HG02970 (cell line): ENCODE data around the gene TNRC6C.

Experiments used
- ATAC-seq: cut with Tn5 transposase; IDR thresholded peaks from one replicate; pipeline ENCODE4 v1.9.1; 2021; ENCODE audit warnings: mild to moderate bottlenecking, moderate library complexity, moderate number of reproducible peaks; ENCODE audit not compliant: unreplicated experiment, low FRiP score

Gene TNRC6C

DNA sequence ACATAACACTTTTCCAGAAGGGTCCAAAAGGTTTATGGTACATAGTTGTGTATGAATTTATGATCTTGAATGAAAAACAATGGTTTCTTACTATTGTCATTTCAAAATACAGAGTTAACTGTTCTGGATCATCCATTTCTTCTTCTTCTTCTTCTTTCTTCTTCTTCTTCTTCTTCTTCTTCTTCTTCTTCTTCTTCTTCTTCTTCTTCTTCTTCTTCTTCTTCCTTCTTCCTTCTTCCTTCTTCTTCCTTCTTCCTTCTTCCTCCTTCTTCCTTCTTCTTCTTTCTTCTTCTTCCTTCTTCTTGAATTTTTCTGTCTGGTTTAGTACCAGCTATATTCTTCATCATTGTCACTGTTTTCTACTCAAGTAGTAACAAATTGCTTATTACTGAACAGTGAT lies 47.8 kb downstream of the TNRC6C start:
- ATAC-seq = no peak

DNA sequence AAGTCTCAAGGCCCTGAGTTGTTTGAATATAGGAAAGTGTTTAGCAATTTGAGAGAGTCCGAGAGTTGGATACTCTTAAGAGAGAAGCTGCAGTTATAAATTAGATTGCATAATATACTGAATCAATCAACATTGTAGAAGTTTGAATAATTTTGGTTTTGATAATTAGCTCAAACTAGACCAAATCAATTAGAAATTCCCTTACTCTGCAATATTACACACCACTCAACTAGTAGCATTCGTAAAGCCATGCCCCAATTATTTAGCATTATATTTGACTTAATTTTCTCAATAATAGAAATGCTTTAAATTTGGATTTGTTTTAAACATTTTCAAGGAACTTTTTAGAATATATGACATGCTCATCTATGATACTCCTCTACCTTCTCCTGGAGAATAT lies 49.1 kb downstream of the TNRC6C start:
- no peak for ATAC-seq

DNA sequence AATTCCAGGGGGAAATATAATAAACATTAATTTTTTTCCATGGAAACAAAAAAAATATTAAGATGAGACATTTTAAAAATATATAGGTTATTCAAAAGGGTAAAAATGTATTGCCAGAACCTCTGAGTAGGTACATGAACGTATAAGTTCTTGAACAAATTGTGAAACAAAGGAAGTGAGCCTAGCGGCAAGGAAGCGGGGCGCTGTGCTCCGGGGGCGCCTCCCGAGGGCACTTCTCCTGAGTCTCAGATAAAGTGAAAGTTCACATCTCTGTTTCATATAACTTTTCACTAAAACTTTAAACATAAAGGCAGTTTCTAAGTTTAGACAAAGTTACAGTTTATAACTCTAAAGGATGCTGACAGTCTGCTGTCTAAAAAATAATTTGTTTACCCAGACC lies 52.3 kb downstream of the TNRC6C start:
- ATAC-seq = no peak

DNA sequence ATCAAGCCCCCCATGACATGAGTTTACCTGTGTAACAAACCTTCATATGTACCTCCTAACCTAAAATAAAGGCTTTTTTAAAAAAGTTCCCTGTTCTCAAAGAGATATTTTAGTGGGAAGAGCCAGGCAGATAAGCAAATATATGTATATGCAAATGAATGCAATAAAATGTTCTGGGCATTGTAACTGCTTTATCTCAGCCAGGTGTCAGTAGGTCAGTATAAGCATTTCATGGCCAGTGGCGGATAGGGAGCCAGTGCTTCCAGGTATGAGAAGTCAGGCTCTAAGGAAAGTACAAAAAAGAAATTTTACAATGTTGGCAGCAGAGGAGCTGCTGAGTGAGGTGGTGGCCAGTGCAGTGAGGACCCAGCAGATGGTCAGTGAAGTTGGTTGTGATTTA lies 53.9 kb downstream of the TNRC6C start:
- no peak for ATAC-seq

DNA sequence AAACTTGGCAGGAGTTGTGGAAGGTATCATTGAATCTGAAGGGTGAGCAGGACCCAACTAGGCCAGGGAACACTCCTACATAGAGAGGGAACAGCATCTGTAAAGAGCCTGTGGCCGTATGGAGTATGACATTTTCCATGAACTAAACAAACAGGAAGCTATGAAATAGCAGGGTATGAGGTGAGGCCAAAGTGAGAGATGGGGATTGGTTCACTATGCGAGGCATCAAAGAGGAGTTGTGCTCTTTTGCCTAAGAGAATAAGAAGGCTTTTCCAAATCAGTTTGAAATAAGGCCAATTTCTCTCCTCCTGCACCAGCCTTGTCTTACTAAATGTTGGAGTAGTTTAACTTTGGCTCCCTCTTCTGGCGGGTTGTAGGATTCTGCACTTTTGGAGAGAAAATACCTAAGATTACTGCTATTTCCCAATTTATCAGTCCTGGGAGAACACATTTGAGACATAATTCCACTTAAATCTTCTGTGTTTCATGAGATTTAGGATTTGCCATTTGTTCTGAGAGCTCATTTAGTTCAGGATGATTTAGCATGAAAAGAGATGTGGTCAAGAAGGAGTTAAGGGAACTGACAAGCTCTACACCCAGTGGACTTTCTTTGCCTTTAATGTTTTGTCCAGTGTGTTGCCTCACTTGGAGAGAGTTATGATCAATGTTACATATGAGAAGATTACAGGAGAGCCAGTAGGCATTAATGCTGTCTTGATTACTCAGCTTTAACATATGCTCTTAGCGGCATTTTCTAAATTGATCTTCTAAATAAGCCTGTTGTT lies 55.4 kb downstream of the TNRC6C start:
- ATAC-seq = no peak

DNA sequence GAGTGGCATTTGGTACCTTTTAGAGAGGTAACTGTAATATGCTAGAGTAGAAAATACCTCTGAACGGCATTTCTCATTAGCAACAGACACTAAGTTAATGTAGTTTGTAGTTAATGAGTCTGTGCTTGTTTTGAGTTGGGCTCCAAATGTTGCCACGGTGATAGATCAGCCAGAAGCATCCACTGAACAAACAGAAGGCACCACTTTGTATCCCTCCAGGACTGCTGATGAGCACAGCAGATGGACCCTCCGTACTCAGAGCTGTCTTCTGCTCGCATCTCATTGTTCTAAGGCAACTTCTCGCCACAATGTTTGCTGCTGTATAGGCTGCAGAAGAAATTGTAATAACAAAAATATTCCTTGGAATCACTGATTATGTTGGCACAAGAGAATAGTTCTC lies 56.1 kb downstream of the TNRC6C start:
- ATAC-seq = no peak

DNA sequence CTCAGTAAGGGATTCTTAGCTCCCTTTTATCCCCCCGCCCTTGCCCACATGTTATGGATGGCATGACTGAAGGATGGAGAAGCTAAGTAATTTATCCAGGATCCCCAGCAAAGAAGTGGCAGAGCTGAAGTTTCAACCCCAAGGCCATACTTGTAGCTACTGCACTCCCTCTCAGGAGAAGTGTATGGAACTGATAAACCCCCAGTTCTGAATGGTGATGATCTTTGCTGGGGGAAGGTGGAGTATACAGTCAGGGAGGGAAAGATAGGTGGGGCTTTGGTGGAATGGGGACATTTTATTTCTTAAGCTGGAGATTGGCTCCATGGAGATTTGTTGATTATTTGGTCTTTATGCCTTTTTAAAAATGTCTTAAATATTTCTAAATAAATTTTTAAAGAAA lies 58.3 kb downstream of the TNRC6C start:
- ATAC-seq = no peak

DNA sequence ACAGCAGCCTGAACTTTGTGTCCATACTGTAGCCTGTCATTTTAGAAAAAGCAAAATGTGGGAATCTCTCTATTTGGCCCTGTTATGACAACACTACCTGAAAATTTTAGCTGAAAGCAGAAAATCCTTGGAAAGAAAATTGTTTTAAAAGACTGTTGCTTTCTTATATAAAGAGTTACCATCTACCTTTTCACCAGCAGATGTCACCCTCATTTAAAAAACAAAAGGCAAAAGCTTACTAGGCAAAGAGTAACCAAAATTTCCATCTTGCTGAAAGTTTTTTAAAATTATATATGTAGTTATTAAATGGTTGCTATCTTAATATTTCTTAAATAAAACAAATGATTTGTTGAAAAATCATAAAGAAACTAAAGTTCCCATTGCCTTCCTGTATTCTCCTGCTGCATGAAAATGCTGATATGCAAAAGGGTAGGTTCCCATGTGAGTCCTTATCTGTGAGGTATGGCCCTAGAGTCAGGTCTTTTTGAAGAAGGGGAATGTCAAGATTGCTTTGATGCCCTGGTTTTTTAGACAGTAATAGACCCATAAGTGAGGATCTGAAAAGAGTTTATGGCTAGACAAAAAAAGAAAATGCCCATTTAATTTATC lies 61.0 kb downstream of the TNRC6C start:
- no peak for ATAC-seq

DNA sequence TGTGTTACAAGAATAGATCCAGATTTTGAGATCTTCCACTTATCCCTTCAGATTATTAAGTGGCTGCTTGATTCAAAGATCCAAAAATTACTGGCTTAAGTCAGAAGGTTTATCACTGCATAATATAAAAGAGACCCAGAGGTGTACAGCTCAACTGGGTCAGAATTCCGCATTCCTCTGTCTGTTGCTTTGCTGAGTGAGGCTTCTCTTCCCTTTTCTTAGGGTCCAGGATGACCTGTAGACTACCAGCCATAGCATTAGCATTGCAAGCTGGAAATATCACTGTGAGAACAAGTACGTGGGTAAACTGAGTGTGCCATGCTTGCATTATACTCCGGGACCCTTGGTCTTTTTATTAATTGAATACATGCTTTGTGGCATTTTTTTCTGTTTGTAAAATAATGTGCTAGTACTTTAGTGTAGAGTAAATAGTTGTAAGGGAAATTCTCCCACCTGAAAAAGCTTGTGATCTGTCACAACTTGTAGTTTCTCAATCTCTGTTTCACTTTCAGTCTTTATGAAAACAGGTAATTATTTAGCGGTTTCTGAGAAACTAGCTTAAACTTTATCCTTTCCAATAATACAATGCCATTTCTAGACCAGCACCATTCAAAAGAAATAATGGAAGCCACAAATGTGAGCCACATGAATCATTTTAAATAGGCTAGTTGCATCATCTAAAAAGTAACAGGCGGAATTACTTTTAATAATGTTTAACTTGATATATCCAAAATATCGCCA lies 61.6 kb downstream of the TNRC6C start:
- ATAC-seq = peak; percentile 56

DNA sequence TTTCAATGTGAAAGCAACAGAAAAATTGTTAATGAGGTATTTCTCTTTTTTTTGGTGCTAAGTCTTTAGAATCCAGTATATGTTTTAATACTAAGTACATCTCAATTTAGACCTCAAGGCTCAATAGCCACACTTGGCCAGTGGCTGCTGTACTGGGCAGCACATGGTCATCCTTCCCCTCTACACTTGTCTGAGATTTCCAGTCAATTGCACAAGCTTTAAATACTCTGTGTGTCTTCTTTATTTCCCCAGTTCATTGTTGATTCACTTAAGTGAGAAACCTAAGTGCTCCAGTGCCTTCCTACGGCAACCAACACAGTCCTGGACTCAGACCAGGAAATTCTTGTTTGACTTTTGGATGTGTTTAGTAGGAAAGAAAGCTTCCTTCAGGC lies 62.2 kb downstream of the TNRC6C start:
- ATAC-seq = no peak

DNA sequence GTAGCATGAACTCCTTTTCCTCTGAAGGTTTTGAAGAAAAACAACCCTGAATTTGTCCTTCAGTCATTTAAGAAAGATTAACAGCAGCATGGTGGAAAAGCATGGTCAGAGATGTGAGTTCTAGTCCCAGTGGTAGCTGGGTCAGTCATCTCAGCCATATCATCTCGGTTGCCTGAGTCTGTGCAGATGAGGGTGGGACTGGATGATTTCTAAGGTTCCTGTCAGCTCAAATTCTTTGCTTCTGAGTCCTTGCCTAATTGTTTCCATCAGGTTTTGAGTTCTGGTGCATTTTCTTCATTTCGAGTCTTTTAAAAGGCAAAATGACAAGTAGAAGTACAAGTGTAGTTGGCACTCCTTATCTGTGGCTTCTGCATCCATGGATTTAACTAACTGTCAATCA lies 63.9 kb downstream of the TNRC6C start:
- ATAC-seq = no peak

DNA sequence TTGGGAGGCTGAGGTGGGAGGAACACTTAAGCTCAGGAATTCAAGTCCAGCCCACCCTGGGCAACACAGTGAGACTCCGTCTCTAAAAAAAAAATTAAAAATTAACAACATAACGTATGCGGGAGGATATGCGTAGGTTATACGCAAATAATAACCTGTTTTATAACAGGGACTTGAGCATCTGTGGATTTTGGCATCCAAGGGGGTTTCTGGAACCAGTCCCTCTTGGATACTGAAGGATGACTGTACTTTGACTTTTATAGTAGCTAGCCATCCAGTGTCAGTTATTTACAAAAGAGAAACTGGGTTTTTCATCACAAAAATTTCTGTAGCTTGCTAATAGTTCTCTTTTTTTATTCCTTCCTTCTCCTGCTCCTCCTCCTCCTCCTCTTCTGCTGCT lies 64.5 kb downstream of the TNRC6C start:
- no peak for ATAC-seq

DNA sequence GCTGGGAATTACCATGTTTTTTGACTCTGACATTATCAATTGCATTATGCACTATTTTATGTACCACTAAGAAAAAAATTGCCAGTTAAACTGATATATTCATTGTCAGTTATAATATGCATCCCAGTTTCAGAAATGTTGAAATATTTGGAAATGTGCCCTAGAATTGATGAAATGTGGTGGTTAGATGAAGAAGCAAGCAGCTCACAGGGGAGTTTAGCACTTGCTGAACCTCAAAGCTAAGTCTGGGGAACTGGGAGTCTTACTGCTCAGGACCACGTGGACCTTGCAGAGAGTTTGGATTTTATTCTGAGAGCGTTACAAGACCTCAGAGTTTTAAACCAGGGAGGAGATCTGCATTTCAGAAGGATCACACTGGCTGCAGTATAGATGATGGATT lies 67.9 kb downstream of the TNRC6C start:
- ATAC-seq = no peak

DNA sequence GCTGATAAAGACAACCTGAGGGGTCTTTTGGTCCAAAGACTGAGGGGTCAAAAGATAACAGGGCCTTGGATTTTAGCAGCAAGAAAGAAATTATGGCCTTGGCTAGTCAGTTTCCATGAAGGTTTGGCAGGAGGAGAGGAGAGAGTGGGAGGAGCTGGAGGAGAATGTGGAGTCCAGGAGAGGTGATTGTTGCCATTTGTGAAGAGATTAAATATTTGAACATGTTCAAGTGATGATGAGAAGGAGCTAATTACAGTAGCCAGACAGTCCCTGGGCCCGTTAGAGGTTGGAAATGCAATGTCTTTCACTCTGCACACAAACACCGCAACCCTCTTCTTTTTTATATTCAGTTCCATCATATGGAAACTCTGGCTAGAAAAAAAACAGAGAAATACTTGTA lies 68.6 kb downstream of the TNRC6C start:
- no peak for ATAC-seq

DNA sequence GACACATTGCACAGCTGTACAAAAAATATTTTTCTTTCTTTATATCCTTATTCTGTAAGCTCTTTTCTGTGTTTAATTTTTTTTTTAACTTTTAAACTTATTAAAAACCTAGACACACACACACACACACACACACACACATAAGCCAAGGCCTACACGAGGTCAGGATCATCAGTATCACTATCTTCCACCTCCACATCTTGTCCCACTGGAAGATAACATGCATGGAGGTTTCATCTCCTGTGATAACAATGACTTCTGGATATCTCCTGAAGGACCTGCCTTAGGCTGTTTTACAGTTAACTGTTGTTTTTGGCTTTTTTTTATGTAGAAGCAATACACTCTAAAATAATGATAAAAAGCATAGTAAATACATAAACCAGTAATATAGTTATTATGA lies 71.2 kb downstream of the TNRC6C start:
- no peak for ATAC-seq

DNA sequence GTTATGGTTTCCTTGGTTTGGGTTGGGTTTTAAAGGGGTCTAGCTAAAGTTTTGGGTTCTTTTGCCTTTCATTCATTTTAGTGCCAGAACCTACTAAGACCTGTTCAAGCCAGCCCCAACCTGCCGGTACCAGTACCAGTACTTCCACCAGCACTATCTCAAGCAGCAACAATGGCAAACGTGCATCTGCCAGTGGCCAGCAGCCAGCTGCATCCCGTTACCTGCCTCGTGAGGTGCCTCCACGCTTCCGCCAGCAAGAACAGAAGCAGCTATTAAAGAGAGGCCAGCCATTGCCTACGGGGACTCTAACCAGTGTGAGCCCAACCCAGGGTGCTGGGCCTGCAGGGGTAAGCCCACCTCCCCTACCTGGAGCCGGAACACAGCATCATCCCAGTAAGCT lies 72.9 kb downstream of the TNRC6C start:
- no peak for ATAC-seq

DNA sequence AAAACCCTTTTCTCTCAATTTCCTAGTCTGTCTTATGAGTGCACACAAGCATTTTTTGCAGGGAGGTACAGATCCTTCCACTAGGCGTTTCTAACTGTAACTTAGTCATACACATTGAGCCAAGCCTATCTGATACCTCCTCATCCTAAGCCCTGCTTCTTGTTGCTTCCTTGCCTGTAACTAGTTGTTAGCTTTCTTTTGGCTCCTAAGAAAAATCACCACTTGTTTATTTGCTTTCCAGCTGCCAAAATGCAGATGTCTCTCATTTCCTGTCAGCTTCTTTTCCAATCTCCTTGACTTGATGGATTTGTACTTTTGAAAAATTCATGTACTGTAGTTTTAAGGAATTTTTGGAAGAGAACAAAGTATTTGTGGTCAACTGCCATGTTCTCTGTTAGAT lies 73.7 kb downstream of the TNRC6C start:
- ATAC-seq = no peak

DNA sequence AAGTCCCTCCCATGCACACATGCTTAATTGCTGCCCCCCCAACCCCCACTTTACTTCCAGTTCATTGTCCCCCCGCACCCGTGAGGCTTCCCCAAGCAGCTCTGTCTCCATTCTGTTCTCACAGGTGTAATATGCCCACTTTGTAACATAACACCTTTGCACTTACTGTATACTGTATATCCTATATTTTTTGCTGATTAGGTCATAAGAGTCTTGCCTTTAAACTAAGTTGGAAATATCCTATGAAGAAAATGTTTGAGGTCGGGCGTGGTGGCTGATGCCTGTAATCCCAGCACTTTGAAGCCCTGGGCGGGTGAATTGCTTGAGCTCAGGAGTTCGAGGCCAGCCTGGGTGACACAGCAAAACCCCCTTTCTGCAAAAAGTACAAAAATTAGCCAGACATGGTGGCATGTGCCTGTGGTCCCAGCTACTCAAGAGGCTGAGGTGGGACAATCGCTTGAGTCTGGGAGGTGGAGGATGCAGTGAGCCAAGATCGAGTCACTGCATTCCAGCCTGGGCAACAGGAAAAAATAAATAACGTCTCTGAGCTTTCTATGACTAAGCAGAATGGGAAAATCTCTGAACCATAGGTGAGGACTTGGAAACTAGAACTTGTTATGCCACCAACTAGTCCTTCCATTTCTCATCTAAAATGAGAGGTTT lies 76.1 kb downstream of the TNRC6C start:
- no peak for ATAC-seq

DNA sequence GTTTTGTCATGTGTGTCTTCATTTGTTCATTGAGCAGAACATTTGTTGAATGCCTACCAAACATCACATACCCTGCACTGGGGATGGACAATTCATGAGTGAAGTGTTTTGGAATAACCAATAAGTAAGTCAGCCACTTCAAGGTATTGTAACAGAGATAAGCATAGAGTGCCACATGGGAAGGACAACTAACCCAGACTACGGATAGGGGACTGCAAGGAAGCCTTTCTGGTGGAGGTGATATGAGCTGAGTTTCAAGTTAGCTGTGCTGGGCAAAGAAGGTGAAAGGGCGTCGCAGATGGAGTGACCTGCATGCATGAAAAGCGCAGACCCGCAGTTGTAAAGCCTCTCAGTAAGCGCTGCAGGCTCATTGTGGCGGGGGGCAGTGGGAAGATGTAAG lies 78.8 kb downstream of the TNRC6C start:
- no peak for ATAC-seq

DNA sequence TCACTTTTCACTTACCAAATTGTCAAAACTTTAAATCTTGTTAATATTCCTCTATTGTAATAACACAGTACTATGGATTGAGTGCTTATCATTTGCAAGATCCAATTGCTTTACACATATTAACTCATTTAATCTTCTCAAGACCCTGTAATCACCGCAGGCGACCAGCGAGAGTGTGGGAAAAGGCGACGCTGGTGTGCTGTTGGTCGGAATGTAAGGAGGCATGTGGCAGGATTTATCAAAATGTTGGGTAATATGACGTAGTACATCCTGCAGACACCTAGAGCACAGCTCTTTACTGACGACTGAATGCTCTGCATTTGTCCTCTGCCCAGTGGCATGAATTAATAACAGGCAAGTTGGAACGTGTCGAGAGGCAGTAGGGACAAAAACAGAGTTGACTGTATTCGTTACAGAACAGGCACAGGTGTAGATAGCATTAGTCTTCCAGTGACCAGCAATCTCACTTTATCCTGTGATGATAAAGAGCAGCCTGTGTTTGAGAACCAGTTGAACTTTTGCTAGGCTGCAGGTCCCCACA lies 80.3 kb downstream of the TNRC6C start:
- ATAC-seq = no peak

DNA sequence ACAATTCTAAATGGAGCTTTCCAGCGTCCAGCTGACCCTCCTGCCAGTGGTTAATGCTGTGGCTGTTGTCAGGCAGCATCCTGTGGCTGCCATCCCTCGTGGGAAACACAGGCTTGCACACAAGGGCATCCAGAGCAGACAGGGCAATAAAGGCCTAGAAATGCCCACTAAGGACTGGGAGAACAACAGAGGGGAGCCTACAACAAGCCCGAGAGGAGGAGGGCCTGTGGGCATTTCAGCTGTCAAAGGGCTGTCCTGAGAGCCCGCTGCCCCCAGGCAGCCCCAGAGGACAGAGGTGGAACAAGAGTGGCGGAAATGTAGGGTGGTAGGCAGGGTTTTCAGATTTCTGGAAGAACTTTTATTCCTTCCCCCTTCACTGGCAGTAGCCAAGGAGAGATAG lies 81.1 kb downstream of the TNRC6C start:
- no peak for ATAC-seq
